ENCODE results near the gene NEBL. TPM values are rescaled to one million over a fixed set of nuclear protein-coding genes. Genes with fewer than 3 reads are reported as not detected.
A peak's percentile ranks its signal among the peaks of the same experiment; 100 is the strongest.

NEBL gene
- total and polyA plus RNA-seq, 2 experiments from 2014 or later, result 6.3 to 12.3 TPM

- Histone ChIP-seq H3K79me2 (no peaks in the 10 kb centered on the region), H2AFZ (no peak overlapping the region), H3K27me3 (no peaks in the 10 kb centered on the region), H3K27ac (no peak overlapping the region), H3K4me3 (no peak overlapping the region), H3K4me1 (ENCODE audit: insufficient read depth) (no peaks in the 10 kb centered on the region), H3K9me2 (replicated peaks; ENCODE audit: insufficient read depth) (no peaks in the 10 kb centered on the region), H3K36me3 (replicated peaks; ENCODE audit: insufficient read depth, low read depth) (no peaks in the 10 kb centered on the region), H4K20me1 (ENCODE audit: insufficient read depth, poor library complexity, severe bottlenecking) (no peaks in the 10 kb centered on the region), H3K4me2 (no peak overlapping the region), H3K9me3 (ENCODE audit: low read depth) (no peaks in the 10 kb centered on the region)
- WGBS (ENCODE audit: low lambda C conversion rate, missing lambda C conversion rate), result 29% methylated on average over 3 of the region's 3 CpGs
- DNase-seq (ENCODE audit: low spot score), result no peak
- TF ChIP-seq EZH2phosphoT487 (IDR thresholded peaks at IDR 0.05; ENCODE audit: low read depth, severe bottlenecking, unreplicated experiment), result no peak
- no peak for TF ChIP-seq EZH2 (IDR thresholded peaks at IDR 0.05; ENCODE audit: borderline replicate concordance)
- TF ChIP-seq, protein P1, sequence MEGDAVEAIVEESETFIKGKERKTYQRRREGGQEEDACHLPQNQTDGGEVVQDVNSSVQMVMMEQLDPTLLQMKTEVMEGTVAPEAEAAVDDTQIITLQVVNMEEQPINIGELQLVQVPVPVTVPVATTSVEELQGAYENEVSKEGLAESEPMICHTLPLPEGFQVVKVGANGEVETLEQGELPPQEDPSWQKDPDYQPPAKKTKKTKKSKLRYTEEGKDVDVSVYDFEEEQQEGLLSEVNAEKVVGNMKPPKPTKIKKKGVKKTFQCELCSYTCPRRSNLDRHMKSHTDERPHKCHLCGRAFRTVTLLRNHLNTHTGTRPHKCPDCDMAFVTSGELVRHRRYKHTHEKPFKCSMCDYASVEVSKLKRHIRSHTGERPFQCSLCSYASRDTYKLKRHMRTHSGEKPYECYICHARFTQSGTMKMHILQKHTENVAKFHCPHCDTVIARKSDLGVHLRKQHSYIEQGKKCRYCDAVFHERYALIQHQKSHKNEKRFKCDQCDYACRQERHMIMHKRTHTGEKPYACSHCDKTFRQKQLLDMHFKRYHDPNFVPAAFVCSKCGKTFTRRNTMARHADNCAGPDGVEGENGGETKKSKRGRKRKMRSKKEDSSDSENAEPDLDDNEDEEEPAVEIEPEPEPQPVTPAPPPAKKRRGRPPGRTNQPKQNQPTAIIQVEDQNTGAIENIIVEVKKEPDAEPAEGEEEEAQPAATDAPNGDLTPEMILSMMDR (IDR thresholded peaks at IDR 0.05; ENCODE audit: poor library complexity), result no peak
These were observed 127.6 kb downstream of the NEBL start for GRCh38 chr10:20769481-20769880.

DNA sequence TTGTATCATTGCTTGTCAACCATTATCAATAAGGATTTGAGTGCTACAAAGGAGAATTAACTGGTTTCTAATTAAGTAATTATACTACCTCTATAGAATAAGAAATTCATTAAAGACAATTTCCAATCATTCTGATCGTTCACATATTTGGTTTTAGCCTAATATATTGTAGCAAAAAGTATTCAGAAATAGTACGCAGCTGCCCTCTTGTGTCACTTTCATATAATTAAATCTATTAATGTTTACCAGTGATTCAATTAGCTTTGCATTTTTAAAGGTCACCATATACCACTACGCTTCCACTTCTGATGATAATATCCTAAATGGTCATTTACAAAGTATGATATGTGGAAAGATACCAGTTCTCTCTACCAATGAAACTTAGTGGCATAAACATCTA lies 128.3 kb downstream of the NEBL start:
- Histone ChIP-seq H3K4me3 (no peak overlapping the region), H3K79me2 (no peaks in the 10 kb centered on the region), H3K4me2 (no peak overlapping the region), H3K27me3 (no peaks in the 10 kb centered on the region), H3K4me1 (ENCODE audit: insufficient read depth) (no peaks in the 10 kb centered on the region), H3K9me2 (replicated peaks; ENCODE audit: insufficient read depth) (no peaks in the 10 kb centered on the region), H4K20me1 (ENCODE audit: insufficient read depth, poor library complexity, severe bottlenecking) (no peaks in the 10 kb centered on the region), H2AFZ (no peak overlapping the region), H3K27ac (no peak overlapping the region), H3K9me3 (ENCODE audit: low read depth) (no peaks in the 10 kb centered on the region), H3K36me3 (replicated peaks; ENCODE audit: insufficient read depth, low read depth) (no peaks in the 10 kb centered on the region)
- WGBS (ENCODE audit: low lambda C conversion rate, missing lambda C conversion rate), result 43% methylated on average over 3 of the region's 3 CpGs
- peak; percentile 23 for DNase-seq (ENCODE audit: low spot score)
- TF ChIP-seq EZH2phosphoT487 (IDR thresholded peaks at IDR 0.05; ENCODE audit: low read depth, severe bottlenecking, unreplicated experiment) (no peak), EZH2 (IDR thresholded peaks at IDR 0.05; ENCODE audit: borderline replicate concordance) (no peak)
- TF ChIP-seq, protein P1 (IDR thresholded peaks at IDR 0.05; ENCODE audit: poor library complexity), result peak; percentile 50

GRCh38 chr10:20767028-20767427 lies 130.1 kb downstream of the NEBL start:
- no peak for DNase-seq (ENCODE audit: low spot score)
- no peaks in the 10 kb centered on the region for H3K27me3 ChIP-seq
- WGBS (ENCODE audit: low lambda C conversion rate, missing lambda C conversion rate), result 46% methylated on average over 2 of the region's 2 CpGs
- TF ChIP-seq EZH2phosphoT487 (IDR thresholded peaks at IDR 0.05; ENCODE audit: low read depth, severe bottlenecking, unreplicated experiment), result no peak
- no peaks in the 10 kb centered on the region for H3K9me2 ChIP-seq (replicated peaks; ENCODE audit: insufficient read depth)
- H4K20me1 ChIP-seq (ENCODE audit: insufficient read depth, poor library complexity, severe bottlenecking), result no peaks in the 10 kb centered on the region
- no peak overlapping the region for H2AFZ ChIP-seq
- no peak overlapping the region for H3K4me3 ChIP-seq
- H3K79me2 ChIP-seq, result no peaks in the 10 kb centered on the region
- H3K27ac ChIP-seq, result no peak overlapping the region
- H3K4me2 ChIP-seq, result no peak overlapping the region
- no peaks in the 10 kb centered on the region for H3K9me3 ChIP-seq (ENCODE audit: low read depth)
- no peaks in the 10 kb centered on the region for H3K4me1 ChIP-seq (ENCODE audit: insufficient read depth)
- H3K36me3 ChIP-seq (replicated peaks; ENCODE audit: insufficient read depth, low read depth), result no peaks in the 10 kb centered on the region

GRCh38 chr10:20765066-20765465 lies 132.0 kb downstream of the NEBL start:
- H3K4me2 ChIP-seq, result no peak overlapping the region
- H3K27ac ChIP-seq, result no peak overlapping the region
- no peaks in the 10 kb centered on the region for H3K4me1 ChIP-seq (ENCODE audit: insufficient read depth)
- 90% methylated on average over 1 of the region's 1 CpG for WGBS (ENCODE audit: low lambda C conversion rate, missing lambda C conversion rate)
- H3K36me3 ChIP-seq (replicated peaks; ENCODE audit: insufficient read depth, low read depth), result no peaks in the 10 kb centered on the region
- no peaks in the 10 kb centered on the region for H3K27me3 ChIP-seq
- H3K9me2 ChIP-seq (replicated peaks; ENCODE audit: insufficient read depth), result no peaks in the 10 kb centered on the region
- H3K9me3 ChIP-seq (ENCODE audit: low read depth), result no peaks in the 10 kb centered on the region
- no peak overlapping the region for H3K4me3 ChIP-seq
- no peaks in the 10 kb centered on the region for H4K20me1 ChIP-seq (ENCODE audit: insufficient read depth, poor library complexity, severe bottlenecking)
- H2AFZ ChIP-seq, result no peak overlapping the region
- no peak for TF ChIP-seq EZH2phosphoT487 (IDR thresholded peaks at IDR 0.05; ENCODE audit: low read depth, severe bottlenecking, unreplicated experiment)
- no peak for TF ChIP-seq EZH2 (IDR thresholded peaks at IDR 0.05; ENCODE audit: borderline replicate concordance)
- TF ChIP-seq, protein P1 (IDR thresholded peaks at IDR 0.05; ENCODE audit: poor library complexity), result no peak
- DNase-seq (ENCODE audit: low spot score), result no peak
- no peaks in the 10 kb centered on the region for H3K79me2 ChIP-seq
